IMR-90 (cell line): ENCODE data around the gene CST7. TPM values are rescaled to one million over a fixed set of nuclear protein-coding genes. Genes with fewer than 3 reads are reported as not detected.

Experiments
- ATAC-seq: fragments of 200-7000 bp; cut with Tn5 transposase; 2 replicates; pipeline ENCODE4 v1.9.1; 2020; ENCODE audit warnings: low read depth, mild to moderate bottlenecking, moderate library complexity
- BruUV-seq: library from RNA; stranded (reverse); fragments of 400-500 nt; replicated peaks from 2 replicates; lab custom pipeline; 2021; lab: Mats Ljungman, UMichigan
- CTCF ChIA-PET: fragments of 300-600 bp; formaldehyde crosslinking; extraction: SDS; loops from one replicate; lab custom pipeline; 2021; ENCODE audit warnings: antibody characterized with exemption; lab: Yijun Ruan, JAX
- POLR2A ChIA-PET: fragments of 300-600 bp; sonication (Branson Sonifier 250); formaldehyde crosslinking; loops from one replicate; lab custom pipeline; 2022; ENCODE audit warnings: antibody characterized with exemption; ENCODE audit not compliant: unreplicated experiment; lab: Charles Lee
- DNase-seq: peaks from one replicate; pipeline ENCODE4 v3.0.0; 2013
- H2AFZ ChIP-seq: replicated peaks from 2 replicates; pipeline ENCODE3; 2013; ENCODE audit warnings: low read length, mild to moderate bottlenecking; ENCODE audit not compliant: poor library complexity
- H2AK5ac ChIP-seq: 2 replicates; pipeline ENCODE4 v1.6.1; 2013; ENCODE audit warnings: low read depth, low read length, inconsistent platforms
- H2AK9ac ChIP-seq: replicated peaks from 2 replicates; pipeline ENCODE3; 2013; ENCODE audit warnings: mild to moderate bottlenecking, low read depth, low read length, moderate library complexity; ENCODE audit not compliant: poor library complexity
- H2BK120ac ChIP-seq: 2 replicates; pipeline ENCODE4 v1.6.1; 2013; ENCODE audit warnings: low read depth, low read length, inconsistent platforms
- H2BK15ac ChIP-seq: 3 replicates; pipeline ENCODE4 v1.6.1; 2013; ENCODE audit warnings: low read depth, low read length, inconsistent platforms
- H2BK20ac ChIP-seq: 2 replicates; pipeline ENCODE4 v1.6.1; 2013; ENCODE audit warnings: low read depth, mild to moderate bottlenecking, inconsistent platforms, low read length, moderate library complexity
- H2BK5ac ChIP-seq: 2 replicates; pipeline ENCODE4 v1.6.1; 2013; ENCODE audit warnings: mild to moderate bottlenecking, low read depth, low read length, inconsistent platforms; ENCODE audit not compliant: poor library complexity, severe bottlenecking
- H3K14ac ChIP-seq: replicated peaks from 2 replicates; pipeline ENCODE4 v1.6.1; 2013; ENCODE audit warnings: low read depth, low read length, inconsistent platforms
- H3K18ac ChIP-seq: 2 replicates; pipeline ENCODE4 v1.6.1; 2013; ENCODE audit warnings: low read depth, low read length, control low read depth
- H3K23ac ChIP-seq: 2 replicates; pipeline ENCODE4 v1.6.1; 2013; ENCODE audit warnings: low read depth, low read length, inconsistent platforms
- H3K27ac ChIP-seq: 2 replicates; pipeline ENCODE4 v1.5.1; 2013; ENCODE audit warnings: mild to moderate bottlenecking, control low read depth, low read length; ENCODE audit not compliant: insufficient read depth
- H3K27me3 ChIP-seq: 2 replicates; pipeline ENCODE4 v1.6.1; 2013; ENCODE audit warnings: low read length; ENCODE audit not compliant: control insufficient read depth, insufficient read depth
- H3K36me3 ChIP-seq: 2 replicates; pipeline ENCODE4 v1.6.1; 2013; ENCODE audit warnings: low read length, mixed read lengths; ENCODE audit not compliant: control insufficient read depth, insufficient read depth
- H3K4ac ChIP-seq: 2 replicates; pipeline ENCODE4 v1.6.1; 2013; ENCODE audit warnings: low read depth, low read length, inconsistent platforms
- H3K4me1 ChIP-seq: 2 replicates; pipeline ENCODE4 v1.6.1; 2013; ENCODE audit warnings: low read length, mixed read lengths; ENCODE audit not compliant: control insufficient read depth, insufficient read depth
- H3K4me2 ChIP-seq: 2 replicates; pipeline ENCODE4 v1.6.1; 2013; ENCODE audit warnings: low read depth, mild to moderate bottlenecking, control low read depth, low read length, moderate library complexity
- H3K4me3 ChIP-seq: 2 replicates; pipeline ENCODE4 v1.5.1; 2013; ENCODE audit warnings: low read depth, mild to moderate bottlenecking, control low read depth, low read length, moderate library complexity; ENCODE audit not compliant: insufficient read depth
- H3K56ac ChIP-seq: 2 replicates; pipeline ENCODE4 v1.6.1; 2013; ENCODE audit warnings: low read length, inconsistent platforms; ENCODE audit not compliant: insufficient read depth; ENCODE audit errors: extremely low read depth
- H3K79me1 ChIP-seq, 2 experiments: 2 replicates each; pipeline ENCODE4 v1.6.1; 2013; ENCODE audit warnings: low read length in 2 of 2, inconsistent platforms in 1 of 2, low read depth in 1 of 2
- H3K9ac ChIP-seq: 2 replicates; pipeline ENCODE4 v1.6.1; 2013; ENCODE audit warnings: low read depth, low read length, control low read depth
- H3K9me1 ChIP-seq: 2 replicates; pipeline ENCODE4 v1.6.1; 2013; ENCODE audit warnings: low read length, inconsistent platforms; ENCODE audit not compliant: insufficient read depth
- H3K9me3 ChIP-seq: 2 replicates; pipeline ENCODE4 v1.6.1; 2013; ENCODE audit warnings: low read length; ENCODE audit not compliant: control insufficient read depth, insufficient read depth
- H4K20me1 ChIP-seq: 2 replicates; pipeline ENCODE4 v1.6.1; 2013; ENCODE audit warnings: low read length, inconsistent platforms; ENCODE audit not compliant: insufficient read depth
- H4K5ac ChIP-seq: 2 replicates; pipeline ENCODE4 v1.6.1; 2013; ENCODE audit warnings: mild to moderate bottlenecking, low read depth, low read length, control low read depth
- H4K8ac ChIP-seq, 2 experiments: 2 replicates each; pipeline ENCODE4 v1.6.1; 2013; ENCODE audit warnings: low read depth in 2 of 2, low read length in 2 of 2, control low read depth in 1 of 2, inconsistent platforms in 1 of 2
- H4K91ac ChIP-seq: 2 replicates; pipeline ENCODE4 v1.6.1; 2013; ENCODE audit warnings: low read depth, low read length, inconsistent platforms; ENCODE audit not compliant: insufficient read depth
- BHLHE40 ChIP-seq: fragments of 150-350 bp; IDR thresholded peaks from 2 replicates; pipeline ENCODE4 v1.6.1; 2016; ENCODE audit warnings: mild to moderate bottlenecking, low read depth, low read length
- CEBPB ChIP-seq: IDR thresholded peaks from 2 replicates; pipeline ENCODE4 v1.6.1; 2012; ENCODE audit warnings: low read depth, low read length, improper control_type of control experiment
- CHD1 ChIP-seq: IDR thresholded peaks from 2 replicates; pipeline ENCODE4 v1.6.1; 2012; ENCODE audit warnings: low read depth, low read length, improper control_type of control experiment
- CTCF ChIP-seq: conservative IDR thresholded peaks from 2 replicates; pipeline ENCODE4 v1.5.1; 2012; ENCODE audit warnings: mild to moderate bottlenecking, low read depth, low read length, improper control_type of control experiment
- ELK1 ChIP-seq: fragments of 150-350 bp; IDR thresholded peaks from 2 replicates; pipeline ENCODE4 v1.6.1; 2016; ENCODE audit warnings: low read depth, mild to moderate bottlenecking, low read length, moderate library complexity, borderline replicate concordance
- FOS ChIP-seq: fragments of 150-350 bp; IDR thresholded peaks from 2 replicates; pipeline ENCODE4 v1.6.1; 2016; ENCODE audit warnings: low read depth, low read length
- MAFK ChIP-seq: IDR thresholded peaks from 2 replicates; pipeline ENCODE4 v1.6.1; 2012; ENCODE audit warnings: low read depth, low read length, improper control_type of control experiment
- MAZ ChIP-seq: IDR thresholded peaks from 2 replicates; pipeline ENCODE4 v1.6.1; 2012; ENCODE audit warnings: low read depth, mild to moderate bottlenecking, low read length, improper control_type of control experiment, moderate library complexity, borderline replicate concordance
- MXI1 ChIP-seq: IDR thresholded peaks from 2 replicates; pipeline ENCODE4 v1.6.1; 2012; ENCODE audit warnings: low read depth, mild to moderate bottlenecking, low read length, moderate library complexity, borderline replicate concordance
- NFE2L2 ChIP-seq: fragments of 150-350 bp; IDR thresholded peaks from 2 replicates; pipeline ENCODE4 v1.6.1; 2016; ENCODE audit warnings: low read depth, mild to moderate bottlenecking, low read length
- POLR2A ChIP-seq: IDR thresholded peaks from 2 replicates; pipeline ENCODE4 v1.6.1; 2012; ENCODE audit warnings: mild to moderate bottlenecking, low read depth, low read length
- RAD21 ChIP-seq: IDR thresholded peaks from 2 replicates; pipeline ENCODE4 v1.6.1; 2012; ENCODE audit warnings: low read length, improper control_type of control experiment
- RCOR1 ChIP-seq: IDR thresholded peaks from 2 replicates; pipeline ENCODE4 v1.6.1; 2012; ENCODE audit warnings: mild to moderate bottlenecking, low read length, improper control_type of control experiment; ENCODE audit not compliant: insufficient replicate concordance
- RFX5 ChIP-seq: IDR thresholded peaks from 2 replicates; pipeline ENCODE4 v1.8.0; 2012; ENCODE audit warnings: low read depth, mild to moderate bottlenecking, low read length, moderate library complexity
- SMC3 ChIP-seq: fragments of 150-350 bp; IDR thresholded peaks from 2 replicates; pipeline ENCODE4 v1.6.1; 2016; ENCODE audit warnings: low read depth, mild to moderate bottlenecking, antibody characterized with exemption, low read length, moderate library complexity
- USF2 ChIP-seq: fragments of 150-350 bp; IDR thresholded peaks from 2 replicates; pipeline ENCODE4 v1.6.1; 2017; ENCODE audit warnings: mild to moderate bottlenecking, antibody characterized with exemption, low read length, low read depth
- WGBS, 2 experiments: methylation state at CpG; one replicate each; pipeline versions ENCODE4 v1.1.5 to v1.1.7; 2013; ENCODE audit warnings: missing lambda C conversion rate in 2 of 2; ENCODE audit not compliant: insufficient read length in 1 of 2; ENCODE audit errors: extremely low coverage in 2 of 2; 5-methylcytosine and 5-hydroxymethylcytosine counted together
- dilution Hi-C: fragments of 300-500 bp; cut with HindIII; formaldehyde crosslinking; loops from one replicate; pipeline ENCODE4 v1.14.3; 2018; ENCODE audit warnings: low sequenced_read_pairs; ENCODE audit not compliant: unreplicated experiment
- in situ Hi-C: fragments of 300-500 bp; cut with MboI; formaldehyde crosslinking; loops from 3 replicates; pipeline ENCODE4 v1.14.3; 2019; ENCODE audit warnings: low sequenced_read_pairs, inconsistent platforms, mixed read lengths
- intact Hi-C: fragments of 100-400 bp; cut with micrococcal nuclease; formaldehyde crosslinking; loops from 2 replicates; pipeline ENCODE4 v1.10.0; 2022
- polyA plus RNA-seq, 3 experiments: library from polyadenylated mRNA; depleted of rRNA; stranded (reverse); fragments of >200 nt; gene quantifications; 2 replicates each; pipeline ENCODE4 v1.2.3, GENCODE V29; 2012; ENCODE audit warnings: low replicate concordance in 1 of 3
- total RNA-seq: library from RNA; depleted of rRNA; stranded (reverse); fragments of >200 nt; gene quantifications from 2 replicates; pipeline ENCODE4 v1.2.3, GENCODE V29; 2012

CST7 gene
- total and polyA plus RNA-seq, 2 of the 4 experiments (the other 2 are of a cell fraction), result not detected

- Histone ChIP-seq H3K79me1 (no peaks in the 10 kb centered on the region), H2BK5ac (no peak overlapping the region), H2BK120ac (no peak overlapping the region), H3K23ac (no peak overlapping the region), H4K8ac (no peak overlapping the region), H4K20me1 (no peaks in the 10 kb centered on the region), H3K4me2 (no peak overlapping the region), H2AFZ (no peak overlapping the region), H2AK9ac (no peak overlapping the region), H3K9me1 (no peaks in the 10 kb centered on the region), H3K18ac (no peak overlapping the region), H3K56ac (no peak overlapping the region), H3K27ac (no peak overlapping the region), H3K4me3 (no peak overlapping the region), H3K4ac (no peak overlapping the region), H3K36me3 (no peaks in the 10 kb centered on the region), H2AK5ac (no peak overlapping the region), H3K14ac (no peak overlapping the region), H3K9me3 (no peaks in the 10 kb centered on the region), H3K27me3 (peaks cover 3% of the 10 kb centered on the region; the same call in 1 of the 2 replicates), H2BK20ac (no peak overlapping the region), H3K4me1 (no peaks in the 10 kb centered on the region), H4K91ac (no peak overlapping the region), H4K5ac (no peak overlapping the region), H2BK15ac (no peak overlapping the region), H3K9ac (no peak overlapping the region)
- dilution Hi-C loops (no loop called here), intact Hi-C loops (no loop called here), in situ Hi-C loops (loop anchor here (25.0 kb wide), 1 partner anchor 971 kb away; no protein-coding TSS in a partner anchor)
- ChIA-PET CTCF (no interaction called here), POLR2A (no interaction called here)
- no CpG with 5 or more reads among the region's 1 CpG for WGBS, 2 experiments
- no TSS peak for BruUV-seq
- ATAC-seq (no peak), DNase-seq (no peak)
- TF ChIP-seq BHLHE40 (no peak), RAD21 (no peak), MXI1 (no peak), CHD1 (no peak), MAZ (no peak), CTCF (no peak), FOS (no peak), RCOR1 (no peak), ELK1 (no peak), RFX5 (no peak), POLR2A (no peak), CEBPB (no peak), USF2 (no peak), SMC3 (no peak), NFE2L2 (no peak), MAFK (no peak)
Measured at GRCh38 chr20:24908642-24909041, 40.4 kb upstream of the CST7 start.
